GM19438 (cell line): ENCODE results near the gene HNRNPH3.

Source experiments
- ATAC-seq: cut with Tn5 transposase; IDR thresholded peaks from one replicate; pipeline ENCODE4 v1.9.1; 2021; ENCODE audit warnings: low read depth; ENCODE audit not compliant: unreplicated experiment

HNRNPH3 gene

GRCh38 chr10:68371604-68372003 is 39.7 kb downstream of the HNRNPH3 start:
- no peak for ATAC-seq

GRCh38 chr10:68385740-68386139 is 53.9 kb downstream of the HNRNPH3 start:
- ATAC-seq: no peak
